SH-SY5Y (cell line): ENCODE data around the gene SLC8A2.

Experiments
- GATA2 ChIP-seq: IDR thresholded peaks from 2 replicates; pipeline ENCODE4 v1.6.1; 2011; ENCODE audit warnings: mild to moderate bottlenecking, low read depth, low read length
- GATA3 ChIP-seq: IDR thresholded peaks from 2 replicates; pipeline ENCODE4 v1.6.1; 2011; ENCODE audit warnings: low read depth, mild to moderate bottlenecking, low read length, moderate library complexity

Gene SLC8A2

GRCh38 chr19:47470447-47471195, 1.1 kb downstream of the SLC8A2 start:
- no peak for TF ChIP-seq GATA3
- TF ChIP-seq GATA2 = no peak

- TF ChIP-seq GATA3 (no peak), GATA2 (no peak)
These were observed 2.0 kb downstream of the SLC8A2 start for GRCh38 chr19:47469719-47470118.

GRCh38 chr19:47469363-47469700, 2.4 kb downstream of the SLC8A2 start:
- no peak for TF ChIP-seq GATA3
- no peak for TF ChIP-seq GATA2

- TF ChIP-seq GATA3 = no peak
- TF ChIP-seq GATA2 = no peak
These were observed 3.8 kb downstream of the SLC8A2 start for GRCh38 chr19:47467914-47468313.

- no peak for TF ChIP-seq GATA2
- no peak for TF ChIP-seq GATA3
These were observed 5.7 kb downstream of the SLC8A2 start for GRCh38 chr19:47465957-47466356.

- TF ChIP-seq GATA2 (no peak), GATA3 (no peak)
These were observed 6.8 kb downstream of the SLC8A2 start for GRCh38 chr19:47464675-47465419.

- no peak for TF ChIP-seq GATA2
- TF ChIP-seq GATA3 = no peak
These were observed 9.8 kb downstream of the SLC8A2 start for GRCh38 chr19:47461876-47462275.

GRCh38 chr19:47459477-47459876, 12.2 kb downstream of the SLC8A2 start:
- TF ChIP-seq GATA2 (no peak), GATA3 (no peak)

- TF ChIP-seq GATA3 = no peak
- no peak for TF ChIP-seq GATA2
These were observed 13.0 kb downstream of the SLC8A2 start for GRCh38 chr19:47458672-47459071.

- TF ChIP-seq GATA3 = no peak
These were observed 14.8 kb downstream of the SLC8A2 start for GRCh38 chr19:47456721-47457474.

- TF ChIP-seq GATA3 = no peak
- TF ChIP-seq GATA2 = no peak
These were observed 21.2 kb downstream of the SLC8A2 start for GRCh38 chr19:47450478-47450877.

- no peak for TF ChIP-seq GATA3
- no peak for TF ChIP-seq GATA2
These were observed 23.3 kb downstream of the SLC8A2 start for GRCh38 chr19:47448360-47448727.

GRCh38 chr19:47447470-47448359, 24.0 kb downstream of the SLC8A2 start:
- TF ChIP-seq GATA2 (no peak), GATA3 (no peak)
